Measurements from ENCODE around the gene RNF217. TPM values are rescaled to one million over a fixed set of nuclear protein-coding genes. Genes with fewer than 3 reads are reported as not detected.
A peak's percentile ranks its signal among the peaks of the same experiment; 100 is the strongest.

Gene RNF217
- total RNA-seq, 1 experiment from 2014 or later = 12.2 TPM

DNA sequence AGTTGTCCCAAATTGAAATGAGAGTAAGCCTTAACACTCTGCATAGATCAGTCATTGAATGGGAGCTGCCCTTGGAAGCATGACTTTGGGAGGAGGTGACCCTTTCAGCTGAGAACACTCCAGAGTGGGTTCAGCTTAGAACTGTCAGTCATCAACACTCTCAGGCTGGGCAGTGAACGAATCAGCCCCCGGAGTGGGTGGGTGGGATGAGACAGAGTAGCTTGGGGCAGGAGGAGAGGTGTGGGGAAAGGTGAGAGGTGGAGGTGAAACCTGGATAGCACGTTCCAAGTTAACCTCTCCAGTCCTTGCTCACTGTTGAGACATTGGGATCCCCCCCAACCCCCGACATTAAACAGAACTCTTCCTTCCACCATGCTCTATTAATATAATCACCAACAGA is 136.0 kb downstream of the RNF217 start:
- Mint-ChIP-seq H3K27me3 (ENCODE audit: low read depth) (peaks cover 33% of the 10 kb centered on the region), H3K4me1 (peaks cover 17% of the 10 kb centered on the region), H3K36me3 (no peaks in the 10 kb centered on the region), H3K4me3 (no peak overlapping the region), H3K27ac (no peak overlapping the region), H3K9me3 (no peaks in the 10 kb centered on the region)
- DNase-seq (ENCODE audit: low spot score) (no peak), ATAC-seq (no peak; the same call in 1 of the 2 replicates)
- TF ChIP-seq PREB (CRISPR knock-in tag; IDR thresholded peaks at IDR 0.05; ENCODE audit: borderline replicate concordance) = no peak
- no peak for TF ChIP-seq STAT6 (CRISPR knock-in tag; conservative IDR thresholded peaks at IDR 0.05; ENCODE audit: low read depth)
- no peak for TF ChIP-seq GABPB1 (CRISPR knock-in tag; IDR thresholded peaks at IDR 0.05)
- TF ChIP-seq JAZF1 (CRISPR knock-in tag; IDR thresholded peaks at IDR 0.05) = no peak
- no peak for TF ChIP-seq RELA (CRISPR knock-in tag; IDR thresholded peaks at IDR 0.05; ENCODE audit: borderline replicate concordance)
- TF ChIP-seq ESRRA (CRISPR knock-in tag; IDR thresholded peaks at IDR 0.05; ENCODE audit: borderline replicate concordance) = no peak
- no peak for TF ChIP-seq TEAD4 (CRISPR knock-in tag; IDR thresholded peaks at IDR 0.05)
- TF ChIP-seq KAT7 (CRISPR knock-in tag; IDR thresholded peaks at IDR 0.05; ENCODE audit: borderline replicate concordance) = no peak
- CTCF ChIA-PET = no interaction called here
- POLR2A ChIA-PET = no interaction called here

GRCh38 chr6:125099211-125100073 is 137.2 kb downstream of the RNF217 start:
- H3K4me1 Mint-ChIP-seq = peaks cover 27% of the 10 kb centered on the region

More at GRCh38 chr6:125099211-125100073, 137.2 kb downstream of the RNF217 start:
- DNase-seq (ENCODE audit: low spot score) = peak; percentile 66
- peak overlapping the region; percentile 75 for H3K4me3 Mint-ChIP-seq
- no peak overlapping the region for H3K27ac Mint-ChIP-seq
- TF ChIP-seq, protein P1, sequence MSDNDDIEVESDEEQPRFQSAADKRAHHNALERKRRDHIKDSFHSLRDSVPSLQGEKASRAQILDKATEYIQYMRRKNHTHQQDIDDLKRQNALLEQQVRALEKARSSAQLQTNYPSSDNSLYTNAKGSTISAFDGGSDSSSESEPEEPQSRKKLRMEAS (CRISPR knock-in tag; IDR thresholded peaks at IDR 0.05) = no peak
- 0 out of 2 replicates have a peak, but pooled peaks have one; percentile 16 for TF ChIP-seq FOXK1 (CRISPR knock-in tag; IDR thresholded peaks at IDR 0.05)
- peak; percentile 54; the same call in 1 of the 2 replicates for TF ChIP-seq SP1 (CRISPR knock-in tag; conservative IDR thresholded peaks at IDR 0.05)
- TF ChIP-seq NFE2L1 (CRISPR knock-in tag; IDR thresholded peaks at IDR 0.05) = peak; percentile 50; the same call in 1 of the 2 replicates
- TF ChIP-seq, protein P2, sequence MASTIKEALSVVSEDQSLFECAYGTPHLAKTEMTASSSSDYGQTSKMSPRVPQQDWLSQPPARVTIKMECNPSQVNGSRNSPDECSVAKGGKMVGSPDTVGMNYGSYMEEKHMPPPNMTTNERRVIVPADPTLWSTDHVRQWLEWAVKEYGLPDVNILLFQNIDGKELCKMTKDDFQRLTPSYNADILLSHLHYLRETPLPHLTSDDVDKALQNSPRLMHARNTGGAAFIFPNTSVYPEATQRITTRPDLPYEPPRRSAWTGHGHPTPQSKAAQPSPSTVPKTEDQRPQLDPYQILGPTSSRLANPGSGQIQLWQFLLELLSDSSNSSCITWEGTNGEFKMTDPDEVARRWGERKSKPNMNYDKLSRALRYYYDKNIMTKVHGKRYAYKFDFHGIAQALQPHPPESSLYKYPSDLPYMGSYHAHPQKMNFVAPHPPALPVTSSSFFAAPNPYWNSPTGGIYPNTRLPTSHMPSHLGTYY (CRISPR knock-in tag; IDR thresholded peaks at IDR 0.05) = no peak
- TF ChIP-seq SOX15 (CRISPR knock-in tag; IDR thresholded peaks at IDR 0.05) = no peak
- no peak for TF ChIP-seq ZNF232 (CRISPR knock-in tag; IDR thresholded peaks at IDR 0.05)
- 0 out of 2 replicates have a peak, but pooled peaks have one; percentile 16 for TF ChIP-seq ETV6 (CRISPR knock-in tag; IDR thresholded peaks at IDR 0.05)
- TF ChIP-seq ZNF423 (CRISPR knock-in tag; IDR thresholded peaks at IDR 0.05) = peak; percentile 89
- TF ChIP-seq, protein P3, sequence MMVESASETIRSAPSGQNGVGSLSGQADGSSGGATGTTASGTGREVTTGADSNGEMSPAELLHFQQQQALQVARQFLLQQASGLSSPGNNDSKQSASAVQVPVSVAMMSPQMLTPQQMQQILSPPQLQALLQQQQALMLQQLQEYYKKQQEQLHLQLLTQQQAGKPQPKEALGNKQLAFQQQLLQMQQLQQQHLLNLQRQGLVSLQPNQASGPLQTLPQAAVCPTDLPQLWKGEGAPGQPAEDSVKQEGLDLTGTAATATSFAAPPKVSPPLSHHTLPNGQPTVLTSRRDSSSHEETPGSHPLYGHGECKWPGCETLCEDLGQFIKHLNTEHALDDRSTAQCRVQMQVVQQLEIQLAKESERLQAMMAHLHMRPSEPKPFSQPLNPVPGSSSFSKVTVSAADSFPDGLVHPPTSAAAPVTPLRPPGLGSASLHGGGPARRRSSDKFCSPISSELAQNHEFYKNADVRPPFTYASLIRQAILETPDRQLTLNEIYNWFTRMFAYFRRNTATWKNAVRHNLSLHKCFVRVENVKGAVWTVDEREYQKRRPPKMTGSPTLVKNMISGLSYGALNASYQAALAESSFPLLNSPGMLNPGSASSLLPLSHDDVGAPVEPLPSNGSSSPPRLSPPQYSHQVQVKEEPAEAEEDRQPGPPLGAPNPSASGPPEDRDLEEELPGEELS (CRISPR knock-in tag; IDR thresholded peaks at IDR 0.05) = peak; percentile 83; the same call in 1 of the 2 replicates
- TF ChIP-seq PRDM15 (CRISPR knock-in tag; IDR thresholded peaks at IDR 0.05) = no peak
- no peaks in the 10 kb centered on the region for H3K9me3 Mint-ChIP-seq
- H3K36me3 Mint-ChIP-seq = no peaks in the 10 kb centered on the region
- peaks cover 33% of the 10 kb centered on the region for H3K27me3 Mint-ChIP-seq (ENCODE audit: low read depth)
- ATAC-seq = peak; percentile 86
- CTCF ChIA-PET = interaction anchor here (0.6 kb wide), 2 partner anchors 80 to 136 kb away, joined by 3 read pairs; no protein-coding TSS in a partner anchor
- POLR2A ChIA-PET = interaction anchor here (0.6 kb wide), 1 partner anchor 881 kb away, joined by 3 read pairs; no protein-coding TSS in a partner anchor

All from WTC11 (cell line).